ENCODE measurements around the gene CD8B2. TPM values are rescaled to one million over a fixed set of nuclear protein-coding genes. Genes with fewer than 3 reads are reported as not detected.

CD8B2 gene
- total and polyA plus RNA-seq, 2 experiments from 2014 or later, result 0.06 TPM; not detected in 1

- Histone ChIP-seq H3K27me3 (ENCODE audit: insufficient read depth) (no peaks in the 10 kb centered on the region), H4K20me1 (replicated peaks; ENCODE audit: insufficient read depth) (no peaks in the 10 kb centered on the region), H3F3A (replicated peaks; ENCODE audit: low read depth) (no peaks in the 10 kb centered on the region), H3K36me3 (ENCODE audit: insufficient read depth) (no peaks in the 10 kb centered on the region), H3K79me2 (replicated peaks; ENCODE audit: insufficient read depth) (no peaks in the 10 kb centered on the region), H3K4me1 (ENCODE audit: insufficient read depth) (no peaks in the 10 kb centered on the region), H3K27ac (ENCODE audit: low read depth) (no peak overlapping the region), H3K4me3 (no peak overlapping the region), H3K9me2 (ENCODE audit: insufficient read depth) (peaks cover 8% of the 10 kb centered on the region; the same call in 1 of the 2 replicates), H2AFZ (no peak overlapping the region), H3K4me2 (no peak overlapping the region)
- Mint-ChIP-seq H3K27me3 (ENCODE audit: insufficient read depth, low read depth, poor library complexity) (peaks cover 1% of the 10 kb centered on the region), H3K36me3 (ENCODE audit: low read depth) (no peaks in the 10 kb centered on the region), H3K4me1 (no peaks in the 10 kb centered on the region), H3K27ac (no peak overlapping the region), H3K4me3 (no peak overlapping the region), H3K9me3 (no peaks in the 10 kb centered on the region)
- TF ChIP-seq STAT1 (IDR thresholded peaks at IDR 0.05; ENCODE audit: unreplicated experiment) (no peak), ZNF331 (CRISPR knock-in tag; IDR thresholded peaks at IDR 0.05; ENCODE audit: low read depth) (no peak), CREB1 (CRISPR knock-in tag; IDR thresholded peaks at IDR 0.05; ENCODE audit: low read depth) (no peak), JUNB (IDR thresholded peaks at IDR 0.05; ENCODE audit: unreplicated experiment) (no peak), ZNF114 (CRISPR knock-in tag; IDR thresholded peaks at IDR 0.05) (no peak), NANOG (IDR thresholded peaks at IDR 0.05; ENCODE audit: borderline replicate concordance) (no peak), ETS1 (IDR thresholded peaks at IDR 0.05) (no peak)
- no peak for DNase-seq (ENCODE audit: low spot score)
- no peak for ATAC-seq
Observed at GRCh38 chr2:106516864-106517263, 29.7 kb downstream of the CD8B2 start.

GRCh38 chr2:106517329-106517728 is 30.2 kb downstream of the CD8B2 start:
- H3K4me2 ChIP-seq, result no peak overlapping the region
- H2AFZ ChIP-seq, result peak overlapping the region; percentile 38; the same call in 1 of the 2 replicates
- H3K36me3 ChIP-seq (ENCODE audit: insufficient read depth), result no peaks in the 10 kb centered on the region
- H4K20me1 ChIP-seq (replicated peaks; ENCODE audit: insufficient read depth), result no peaks in the 10 kb centered on the region
- no peaks in the 10 kb centered on the region for H3K4me1 ChIP-seq (ENCODE audit: insufficient read depth)
- H3F3A ChIP-seq (replicated peaks; ENCODE audit: low read depth), result no peaks in the 10 kb centered on the region
- H3K79me2 ChIP-seq (replicated peaks; ENCODE audit: insufficient read depth), result no peaks in the 10 kb centered on the region
- no peak for ATAC-seq
- no peaks in the 10 kb centered on the region for H3K27me3 ChIP-seq (ENCODE audit: insufficient read depth)
- no peak overlapping the region for H3K27ac ChIP-seq (ENCODE audit: low read depth)
- H3K9me2 ChIP-seq (ENCODE audit: insufficient read depth), result peaks cover 8% of the 10 kb centered on the region; the same call in 1 of the 2 replicates
- Mint-ChIP-seq H3K27ac (no peak overlapping the region), H3K9me3 (no peaks in the 10 kb centered on the region), H3K4me1 (no peaks in the 10 kb centered on the region), H3K36me3 (ENCODE audit: low read depth) (no peaks in the 10 kb centered on the region), H3K27me3 (ENCODE audit: insufficient read depth, low read depth, poor library complexity) (peaks cover 1% of the 10 kb centered on the region), H3K4me3 (no peak overlapping the region)
- TF ChIP-seq ZNF114 (CRISPR knock-in tag; IDR thresholded peaks at IDR 0.05) (no peak), NANOG (IDR thresholded peaks at IDR 0.05; ENCODE audit: borderline replicate concordance) (no peak), EZH2 (IDR thresholded peaks at IDR 0.05; ENCODE audit: low read depth, unreplicated experiment) (no peak), REST (IDR thresholded peaks at IDR 0.05; ENCODE audit: unreplicated experiment) (no peak), EZH2phosphoT487 (IDR thresholded peaks at IDR 0.05; ENCODE audit: unreplicated experiment) (no peak)
- no peak overlapping the region for H3K4me3 ChIP-seq
- no peak for DNase-seq (ENCODE audit: low spot score)

Data from GM23338 (cell line).